Measurements from ENCODE around the gene MRRF. TPM values are rescaled to one million over a fixed set of nuclear protein-coding genes. Genes with fewer than 3 reads are reported as not detected.

MRRF gene
- polyA plus RNA-seq, 1 donor (not counting 4 experiments of a cell fraction or from before 2014, with no cell fraction given), result 82.6 TPM

DNA sequence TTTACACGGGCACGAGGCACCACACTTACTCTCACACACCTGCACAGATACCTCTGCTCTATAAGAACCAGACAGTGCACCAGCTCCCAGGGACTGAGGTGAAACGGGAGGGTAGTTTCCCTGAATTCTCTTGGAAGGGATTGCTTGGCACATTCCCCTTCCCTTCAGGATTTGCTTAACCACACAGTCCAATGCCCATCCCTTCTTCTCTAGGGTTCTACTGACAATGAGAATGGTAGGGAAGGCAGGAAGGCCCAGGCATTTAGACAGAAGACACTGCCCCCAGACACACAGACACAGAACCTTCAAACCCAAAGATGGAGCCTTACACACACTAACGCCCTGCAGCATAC is 35.2 kb upstream of the MRRF start:
- Histone ChIP-seq H3K4me3 (ENCODE audit: control insufficient read depth in 2 of 3, extremely low read depth in 1 of 3, insufficient read depth in 2 of 3, low read depth in 1 of 3, low read length in 3 of 3) (no peak overlapping the region), H3K4me1 (ENCODE audit: control insufficient read depth, extremely low read depth, insufficient read depth, low read length) (peaks cover 9% of the 10 kb centered on the region), H3K9ac (ENCODE audit: control insufficient read depth, extremely low read depth, insufficient read depth, low read length) (no peak overlapping the region), H3K9me1 (ENCODE audit: control insufficient read depth, extremely low read depth, insufficient read depth, low read length) (no peaks in the 10 kb centered on the region), H3K4me2 (ENCODE audit: control insufficient read depth, extremely low read depth, insufficient read depth, low read depth, low read length) (no peak overlapping the region), H3K79me2 (ENCODE audit: control insufficient read depth, insufficient read depth, low read length) (no peaks in the 10 kb centered on the region), H2AFZ (ENCODE audit: control insufficient read depth, low read length) (no peak overlapping the region), H3K27me3 (ENCODE audit: control insufficient read depth, extremely low read depth, insufficient read depth, low read length) (peaks cover 85% of the 10 kb centered on the region), H3K9me3 (ENCODE audit: control insufficient read depth, low read depth, low read length) (no peaks in the 10 kb centered on the region), H4K20me1 (ENCODE audit: control insufficient read depth, extremely low read depth, insufficient read depth, low read length) (peaks cover 3% of the 10 kb centered on the region), H3K36me3 (ENCODE audit: control insufficient read depth in 2 of 2, extremely low read depth in 1 of 2, insufficient read depth in 2 of 2, low read length in 2 of 2) (no peaks in the 10 kb centered on the region), H3K27ac (ENCODE audit: control insufficient read depth, insufficient read depth, low read length) (no peak overlapping the region)
- FAIRE-seq (no peak), DNase-seq (ENCODE audit: low read depth, low spot score) (no peak)
- TF ChIP-seq EZH2 (IDR thresholded peaks at IDR 0.05; ENCODE audit: low read length), result no peak
- no peak for TF ChIP-seq CTCF (optimal IDR thresholded peaks at IDR 0.05 in 1 of 3, IDR thresholded peaks at IDR 0.05 in 1 of 3, conservative IDR thresholded peaks at IDR 0.05 in 1 of 3; ENCODE audit: extremely low read depth in 1 of 3, insufficient read depth in 2 of 3, low read length in 3 of 3)
- dilution Hi-C loops (cut with MboI; ENCODE audit: extremely low pct_ligation_motif_present, low sequenced_read_pairs), result no loop called here

DNA sequence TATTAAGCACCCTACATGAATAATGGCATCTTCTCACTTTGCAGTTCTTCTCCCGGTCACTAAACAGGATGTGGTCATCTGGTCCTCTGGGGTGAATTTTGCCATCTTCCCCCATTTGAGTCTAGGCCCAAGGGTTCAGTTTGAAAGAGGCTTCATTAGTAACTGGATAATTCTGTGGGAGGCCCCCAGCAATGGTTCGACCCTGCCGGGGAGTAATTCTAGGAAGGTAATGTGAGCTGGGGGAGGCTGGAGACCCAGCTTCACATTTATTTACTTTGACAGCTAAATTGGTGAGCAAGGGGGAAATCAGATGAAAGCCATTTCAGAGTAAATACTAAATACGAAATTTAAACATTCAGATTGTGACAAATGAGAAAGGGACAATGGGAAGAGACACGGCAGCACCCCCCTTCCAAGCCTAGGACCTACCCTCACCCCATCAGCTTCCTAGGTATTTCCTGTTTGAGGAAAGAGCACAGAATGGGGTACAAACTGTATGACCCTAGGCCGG is 31.8 kb upstream of the MRRF start:
- DNase-seq (ENCODE audit: low read depth, low spot score) (no peak), FAIRE-seq (no peak)
- no peak overlapping the region for H3K4me3 ChIP-seq (ENCODE audit: control insufficient read depth in 2 of 3, extremely low read depth in 1 of 3, insufficient read depth in 2 of 3, low read depth in 1 of 3, low read length in 3 of 3)
- no peaks in the 10 kb centered on the region for H3K79me2 ChIP-seq (ENCODE audit: control insufficient read depth, insufficient read depth, low read length)
- no peaks in the 10 kb centered on the region for H3K36me3 ChIP-seq (ENCODE audit: control insufficient read depth in 2 of 2, extremely low read depth in 1 of 2, insufficient read depth in 2 of 2, low read length in 2 of 2)
- no peak overlapping the region for H3K9ac ChIP-seq (ENCODE audit: control insufficient read depth, extremely low read depth, insufficient read depth, low read length)
- no peaks in the 10 kb centered on the region for H3K9me3 ChIP-seq (ENCODE audit: control insufficient read depth, low read depth, low read length)
- no peak overlapping the region for H3K27ac ChIP-seq (ENCODE audit: control insufficient read depth, insufficient read depth, low read length)
- peaks cover 51% of the 10 kb centered on the region for H3K27me3 ChIP-seq (ENCODE audit: control insufficient read depth, extremely low read depth, insufficient read depth, low read length)
- no peaks in the 10 kb centered on the region for H4K20me1 ChIP-seq (ENCODE audit: control insufficient read depth, extremely low read depth, insufficient read depth, low read length)
- H3K4me2 ChIP-seq (ENCODE audit: control insufficient read depth, extremely low read depth, insufficient read depth, low read depth, low read length), result no peak overlapping the region
- TF ChIP-seq CTCF (optimal IDR thresholded peaks at IDR 0.05 in 1 of 3, IDR thresholded peaks at IDR 0.05 in 1 of 3, conservative IDR thresholded peaks at IDR 0.05 in 1 of 3; ENCODE audit: extremely low read depth in 1 of 3, insufficient read depth in 2 of 3, low read length in 3 of 3) (no peak), EZH2 (IDR thresholded peaks at IDR 0.05; ENCODE audit: low read length) (no peak)
- H3K4me1 ChIP-seq (ENCODE audit: control insufficient read depth, extremely low read depth, insufficient read depth, low read length), result peaks cover 2% of the 10 kb centered on the region
- no peak overlapping the region for H2AFZ ChIP-seq (ENCODE audit: control insufficient read depth, low read length)
- dilution Hi-C loops (cut with MboI; ENCODE audit: extremely low pct_ligation_motif_present, low sequenced_read_pairs), result no loop called here
- H3K9me1 ChIP-seq (ENCODE audit: control insufficient read depth, extremely low read depth, insufficient read depth, low read length), result no peaks in the 10 kb centered on the region

Measured in keratinocyte (primary cell).